Medulla oblongata (tissue), 1 donor: ENCODE data around the gene POLRMT.
"Not testable (repeated sequence)": the region's sequence is repeated elsewhere in the genome, so short reads cannot be mapped to it uniquely, and the experiment has no call there.

ENCODE experiments used
- DNase-seq: peaks from one replicate; pipeline ENCODE4 v3.0.0-alpha.2; 2015; ENCODE audit errors: extremely low spot score

POLRMT gene

DNA sequence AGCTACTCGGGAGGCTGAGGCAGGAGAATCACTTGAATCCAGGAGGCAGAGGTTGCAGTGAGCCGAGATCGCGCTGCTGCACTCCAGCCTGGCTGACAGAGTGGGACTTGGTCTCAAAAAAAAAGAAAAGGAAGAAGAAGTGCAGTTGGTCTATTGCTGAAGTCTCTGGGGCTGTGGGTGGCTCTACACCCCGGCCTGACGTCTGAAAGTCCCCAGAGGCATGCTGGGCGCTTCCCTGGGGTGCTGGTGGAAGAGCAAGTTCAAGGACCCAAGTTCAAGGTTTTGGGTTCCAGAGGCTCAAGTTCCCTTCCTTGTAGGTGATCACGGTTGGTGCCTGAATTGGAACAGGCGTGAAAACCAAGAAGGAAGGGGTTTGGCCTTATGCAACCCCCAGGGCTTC is 39.8 kb downstream of the POLRMT start:
- DNase-seq, result no peak

- no peak for DNase-seq
Observed at GRCh38 chr19:593055-593454, 40.3 kb downstream of the POLRMT start.

GRCh38 chr19:592101-592500 is 41.2 kb downstream of the POLRMT start:
- no peak for DNase-seq

DNA sequence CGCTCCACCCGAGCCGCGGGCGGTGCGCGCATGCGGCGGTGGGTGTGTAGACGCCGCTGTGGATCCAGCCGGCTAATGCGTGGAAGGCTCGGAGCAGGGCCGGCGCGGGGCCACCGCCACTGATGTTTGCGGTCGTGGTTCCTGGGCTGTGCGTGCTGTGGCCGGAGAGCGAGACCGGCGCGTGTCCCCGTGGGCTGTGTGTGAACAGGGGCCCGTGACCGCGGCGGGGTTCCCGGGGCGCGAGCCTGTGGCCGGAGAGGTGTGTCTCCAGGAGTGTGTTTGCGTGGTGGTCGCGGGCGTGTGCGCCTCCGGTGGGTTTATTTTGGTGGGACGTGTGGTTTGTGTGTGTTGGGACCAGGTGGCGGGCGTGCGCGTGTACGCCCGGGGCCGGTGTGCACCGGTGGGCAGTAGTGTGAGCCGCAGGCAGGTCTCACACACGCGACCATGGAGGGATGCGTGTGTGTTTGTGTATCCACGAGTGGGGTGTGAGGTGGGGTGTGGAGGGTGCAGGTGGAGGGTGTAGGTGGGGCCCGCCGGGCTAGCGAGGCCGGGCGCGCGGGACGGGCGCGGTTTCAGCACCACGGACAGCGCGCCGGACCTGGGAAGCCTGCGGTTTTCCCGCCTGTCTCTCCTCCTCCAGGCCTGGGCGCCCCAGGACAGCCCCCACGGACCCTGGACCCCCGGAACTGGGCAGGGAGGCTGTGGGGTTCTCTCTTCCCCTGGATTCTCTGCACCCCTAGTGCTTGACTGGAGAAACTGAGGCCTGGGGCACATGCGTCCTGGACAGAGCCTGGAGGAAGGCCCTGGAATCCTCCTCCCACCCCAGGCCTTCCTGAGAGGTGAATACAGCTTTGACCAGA is 42.0 kb downstream of the POLRMT start:
- peak; percentile 33 for DNase-seq

- DNase-seq, result no peak
Observed at GRCh38 chr19:590750-591098, 42.6 kb downstream of the POLRMT start.

DNA sequence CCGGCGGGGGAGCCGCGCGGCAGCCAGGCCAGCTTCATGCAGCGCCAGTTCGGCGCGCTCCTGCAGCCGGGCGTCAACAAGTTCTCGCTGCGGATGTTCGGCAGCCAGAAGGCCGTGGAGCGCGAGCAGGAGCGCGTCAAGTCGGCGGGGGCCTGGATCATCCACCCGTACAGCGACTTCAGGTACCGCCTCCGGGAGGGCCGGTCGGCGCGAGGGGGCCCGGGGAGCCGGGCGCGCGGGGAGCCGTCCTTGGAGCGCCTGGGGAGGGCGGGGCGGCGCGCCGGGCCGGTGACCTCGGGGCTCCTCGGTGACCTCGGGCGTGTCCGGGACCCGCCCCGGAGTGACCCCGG is 43.0 kb downstream of the POLRMT start:
- no peak for DNase-seq

DNA sequence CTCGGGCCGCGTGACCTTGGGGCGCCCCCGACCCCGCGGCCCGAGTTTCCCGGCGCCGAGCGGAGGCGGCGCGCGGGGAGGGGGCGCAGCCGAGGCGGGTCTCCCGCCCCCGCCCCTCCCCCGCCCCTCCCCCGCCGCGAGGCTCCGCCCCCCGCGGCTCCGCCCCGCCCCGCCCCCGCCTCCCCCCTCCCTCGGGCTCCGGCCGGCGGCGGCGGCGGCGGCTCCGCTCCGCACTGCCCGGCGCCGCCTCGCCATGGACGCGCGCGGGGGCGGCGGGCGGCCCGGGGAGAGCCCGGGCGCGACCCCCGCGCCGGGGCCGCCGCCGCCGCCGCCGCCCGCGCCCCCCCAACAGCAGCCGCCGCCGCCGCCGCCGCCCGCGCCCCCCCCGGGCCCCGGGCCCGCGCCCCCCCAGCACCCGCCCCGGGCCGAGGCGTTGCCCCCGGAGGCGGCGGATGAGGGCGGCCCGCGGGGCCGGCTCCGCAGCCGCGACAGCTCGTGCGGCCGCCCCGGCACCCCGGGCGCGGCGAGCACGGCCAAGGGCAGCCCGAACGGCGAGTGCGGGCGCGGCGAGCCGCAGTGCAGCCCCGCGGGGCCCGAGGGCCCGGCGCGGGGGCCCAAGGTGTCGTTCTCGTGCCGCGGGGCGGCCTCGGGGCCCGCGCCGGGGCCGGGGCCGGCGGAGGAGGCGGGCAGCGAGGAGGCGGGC is 43.5 kb downstream of the POLRMT start, which contains the start of gene HCN2:
HCN2 (plus strand) TSS at position 189 of the 703 bp plus-strand sequence; CDS start at position 254, 65 bp downstream.
- no peak for DNase-seq

- no peak for DNase-seq
Observed at GRCh38 chr19:588741-589692, 44.3 kb downstream of the POLRMT start.

DNA sequence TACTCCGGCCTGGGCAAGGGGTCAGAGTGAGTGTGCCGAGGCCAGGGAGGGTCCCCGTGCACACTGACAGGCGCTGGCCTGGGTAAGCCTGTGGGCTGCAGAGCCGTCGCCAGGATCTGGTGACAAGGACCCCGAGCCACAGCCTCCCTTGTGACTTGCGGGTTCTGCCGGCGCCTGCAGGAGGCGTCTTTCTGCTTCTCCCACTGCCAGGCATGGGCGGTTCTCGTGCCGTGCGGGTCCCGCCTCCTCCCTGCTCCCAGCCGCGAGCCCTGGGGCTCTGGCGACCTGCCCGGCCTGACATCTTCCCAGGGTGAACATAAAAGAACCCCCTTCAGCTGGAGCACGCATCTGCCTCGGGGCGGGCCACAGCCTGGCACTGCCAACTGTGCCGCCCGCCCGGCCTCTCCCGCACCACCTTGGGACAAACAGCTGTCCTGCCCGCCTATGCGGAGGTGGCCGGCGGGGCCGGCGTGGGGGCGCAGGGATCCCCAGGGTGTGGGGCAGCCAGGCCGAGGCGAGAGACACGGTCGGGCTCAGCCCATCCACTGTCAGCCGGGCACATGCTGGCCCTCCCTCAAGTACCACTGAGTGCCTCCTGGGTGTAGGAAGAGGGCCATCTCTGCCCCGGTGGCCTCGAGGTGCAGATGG is 45.1 kb downstream of the POLRMT start:
- peak; percentile 91 for DNase-seq

- no peak for DNase-seq
Observed at GRCh38 chr19:585551-586110, 47.7 kb downstream of the POLRMT start.

DNA sequence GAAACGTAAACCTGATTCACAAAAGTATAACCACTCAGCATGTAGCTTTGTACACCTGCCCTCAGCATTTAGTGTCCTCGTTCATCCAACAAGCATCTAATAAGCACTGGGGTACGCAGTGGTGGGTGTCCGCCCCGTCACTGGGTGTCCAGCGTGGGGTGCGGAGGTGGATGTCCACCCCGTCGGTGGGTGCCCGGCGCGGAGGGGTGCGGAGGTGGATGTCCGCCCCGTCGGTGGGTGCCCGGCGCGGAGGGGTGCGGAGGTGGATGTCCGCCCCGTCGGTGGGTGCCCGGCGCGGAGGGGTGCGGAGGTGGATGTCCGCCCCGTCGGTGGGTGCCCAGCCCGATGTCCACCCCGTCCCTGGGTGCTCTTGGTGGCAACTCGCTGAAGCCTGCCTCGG is 48.2 kb downstream of the POLRMT start:
- DNase-seq, result not testable (repeated sequence)

GRCh38 chr19:584240-585001 is 48.9 kb downstream of the POLRMT start:
- DNase-seq, result peak; percentile 37

DNA sequence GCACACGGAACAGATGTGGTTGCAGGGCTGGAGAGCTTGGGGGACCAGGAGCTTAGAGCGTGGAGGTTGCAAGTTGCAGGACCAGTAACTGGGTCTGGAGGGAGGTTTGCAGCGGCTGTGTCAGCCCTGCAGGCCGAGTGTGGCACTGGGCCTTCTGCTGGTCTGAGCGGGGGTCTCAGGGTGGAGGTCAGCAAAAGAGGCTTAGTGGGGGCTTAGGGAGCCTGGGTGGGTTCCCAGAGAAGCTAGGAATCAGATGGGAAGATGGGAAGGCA is 49.4 kb downstream of the POLRMT start:
- DNase-seq, result no peak

DNA sequence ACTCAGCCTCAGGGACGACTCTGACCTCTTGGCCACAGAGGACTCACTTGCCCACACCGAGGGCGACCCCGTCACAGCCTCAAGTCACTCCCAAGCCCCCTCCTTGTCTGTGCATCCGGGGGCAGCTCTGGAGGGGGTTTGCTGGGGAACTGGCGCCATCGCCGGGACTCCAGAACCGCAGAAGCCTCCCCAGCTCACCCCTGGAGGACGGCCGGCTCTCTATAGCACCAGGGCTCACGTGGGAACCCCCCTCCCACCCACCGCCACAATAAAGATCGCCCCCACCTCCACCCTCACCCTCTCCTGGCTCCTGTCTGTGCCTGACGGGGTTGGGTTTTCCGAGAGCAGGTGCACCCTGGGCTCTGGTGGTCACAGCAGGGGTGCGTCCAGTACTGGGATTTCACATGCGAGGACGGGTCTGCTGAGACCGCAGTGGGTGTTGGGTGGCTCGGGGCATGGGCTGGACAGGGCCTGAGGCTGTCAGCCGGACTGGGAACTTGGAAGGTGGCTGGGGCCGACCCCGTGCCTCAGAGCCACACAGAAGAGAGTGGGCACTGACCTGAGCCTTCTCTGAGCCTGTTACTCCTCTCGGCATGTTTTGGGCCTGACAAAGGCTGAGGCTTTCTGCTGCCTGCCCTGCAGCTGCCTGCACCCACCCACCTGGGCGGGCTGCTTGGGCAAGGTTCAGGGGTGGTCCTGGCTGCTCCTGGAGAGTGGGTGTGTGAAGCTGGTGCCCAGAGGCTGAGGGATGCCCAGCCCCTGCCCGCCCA is 50.0 kb downstream of the POLRMT start:
- no peak for DNase-seq

DNA sequence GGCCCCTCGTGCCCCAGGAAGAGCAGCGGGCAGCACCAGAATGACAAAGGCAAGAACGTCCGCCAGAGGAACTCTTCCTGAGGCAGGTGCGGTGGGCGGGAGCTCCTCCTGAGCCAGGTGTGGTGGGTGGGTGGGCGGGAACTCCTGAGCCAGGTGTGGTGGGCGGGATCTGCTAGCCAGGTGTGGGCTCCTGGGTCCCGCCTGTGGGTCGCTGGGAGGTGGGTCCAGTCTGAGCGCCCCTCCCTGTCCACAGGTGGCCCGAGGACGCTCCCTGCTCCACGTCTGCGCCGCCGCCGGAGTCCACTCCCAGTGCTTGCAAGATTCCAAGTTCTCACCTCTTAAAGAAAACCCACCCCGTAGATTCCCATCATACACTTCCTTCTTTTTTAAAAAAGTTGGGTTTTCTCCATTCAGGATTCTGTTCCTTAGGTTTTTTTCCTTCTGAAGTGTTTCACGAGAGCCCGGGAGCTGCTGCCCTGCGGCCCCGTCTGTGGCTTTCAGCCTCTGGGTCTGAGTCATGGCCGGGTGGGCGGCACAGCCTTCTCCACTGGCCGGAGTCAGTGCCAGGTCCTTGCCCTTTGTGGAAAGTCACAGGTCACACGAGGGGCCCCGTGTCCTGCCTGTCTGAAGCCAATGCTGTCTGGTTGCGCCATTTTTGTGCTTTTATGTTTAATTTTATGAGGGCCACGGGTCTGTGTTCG is 50.7 kb downstream of the POLRMT start:
- DNase-seq, result no peak

DNA sequence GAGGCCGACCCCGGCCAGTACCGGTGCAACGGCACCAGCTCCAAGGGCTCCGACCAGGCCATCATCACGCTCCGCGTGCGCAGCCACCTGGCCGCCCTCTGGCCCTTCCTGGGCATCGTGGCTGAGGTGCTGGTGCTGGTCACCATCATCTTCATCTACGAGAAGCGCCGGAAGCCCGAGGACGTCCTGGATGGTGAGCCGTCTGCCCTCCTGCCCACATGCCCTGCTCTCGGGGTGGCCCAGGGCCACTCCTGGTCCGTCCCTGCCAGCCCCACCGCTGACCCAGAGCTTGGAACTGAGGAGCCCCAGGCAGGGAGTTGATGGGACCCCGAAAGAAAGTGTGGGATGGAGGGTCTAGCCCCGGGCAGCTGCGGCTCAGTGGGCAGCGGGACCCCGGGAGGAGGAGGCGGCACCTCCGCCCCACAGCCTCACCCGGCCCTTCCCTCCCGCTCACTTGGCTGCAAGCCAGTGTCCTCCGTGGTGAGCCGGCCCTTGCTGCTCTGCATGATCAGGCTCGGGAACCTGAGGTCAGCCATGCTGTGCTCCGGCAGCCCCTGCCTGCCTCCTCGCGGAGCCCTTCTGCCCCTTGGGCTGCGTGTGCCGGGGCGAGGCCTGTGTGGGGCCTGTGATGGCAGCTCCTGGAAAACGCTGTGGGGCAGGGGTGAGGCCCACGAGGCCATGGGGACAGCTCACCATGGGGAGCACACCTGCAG is 51.8 kb downstream of the POLRMT start:
- no peak for DNase-seq

GRCh38 chr19:580274-580835 is 53.0 kb downstream of the POLRMT start:
- no peak for DNase-seq

GRCh38 chr19:579842-580155 is 53.5 kb downstream of the POLRMT start:
- DNase-seq, result no peak
